K562 (cell line): ENCODE data around the gene OR8B12. TPM values are rescaled to one million over a fixed set of nuclear protein-coding genes. Genes with fewer than 3 reads are reported as not detected.

Experiments
- ATF1 ChIP-seq, 2 experiments: fragments of 450-650 bp in 1 of 2; IDR thresholded peaks; 2 replicates each; pipeline ENCODE4 v1.6.1; 2016; ENCODE audit warnings: missing compliant biosample characterization in 1 of 2, missing genetic modification characterization in 1 of 2
- BRD4 ChIP-seq: fragments of 200-600 bp; sonication (generic); IDR thresholded peaks from 2 replicates; pipeline ENCODE4 v1.6.1; 2017; ENCODE audit warnings: inconsistent platforms
- CREM ChIP-seq: IDR thresholded peaks from 2 replicates; pipeline ENCODE4 v1.6.1; 2014; ENCODE audit warnings: antibody characterized with exemption, low read depth
- FIP1L1 ChIP-seq: fragments of 200-400 bp; formaldehyde crosslinking; IDR thresholded peaks from 2 replicates; pipeline ENCODE4 v1.6.1; 2018; ENCODE audit warnings: mild to moderate bottlenecking, low read depth, low read length; ENCODE audit not compliant: poor library complexity, severe bottlenecking
- IRF9 ChIP-seq: fragments of 450-650 bp; IDR thresholded peaks from 2 replicates; pipeline ENCODE4 v1.6.1; 2016; ENCODE audit warnings: missing biosample characterization, missing genetic modification characterization
- JUND ChIP-seq, 2 experiments: IDR thresholded peaks; 2 replicates in 1 of 2; 3 replicates in 1 of 2; pipeline ENCODE4 v1.6.1; 2011; ENCODE audit warnings: borderline replicate concordance in 2 of 2, low read depth in 2 of 2, low read length in 2 of 2, improper control_type of control experiment in 1 of 2, missing biosample characterization in 1 of 2, missing genetic modification characterization in 1 of 2, missing genetic modification reagents in 1 of 2
- ZBTB40 ChIP-seq, 2 experiments: fragments of 450-650 bp in 1 of 2; sonication (generic) in 1 of 2; formaldehyde crosslinking in 1 of 2; IDR thresholded peaks; 2 replicates each; pipeline versions ENCODE4 v1.7.1 to v1.9.0; 2016 to 2022; ENCODE audit warnings: inconsistent platforms in 1 of 2, mild to moderate bottlenecking in 1 of 2, missing genetic modification reagents in 1 of 2
- ZNF431 ChIP-seq: sonication (generic); formaldehyde crosslinking; IDR thresholded peaks from 2 replicates; pipeline ENCODE4 v1.8.0; 2022; ENCODE audit warnings: mild to moderate bottlenecking, missing genetic modification reagents
- ZNF740 ChIP-seq, 3 experiments: fragments of 200-800 bp in 1 of 3; sonication (Bioruptor generic) in 1 of 3; sonication (generic) in 1 of 3; formaldehyde crosslinking in 1 of 3; IDR thresholded peaks; 2 replicates each; pipeline versions ENCODE4 v1.6.1 to v1.8.0; 2016 to 2022; ENCODE audit warnings: mild to moderate bottlenecking in 2 of 3, missing compliant biosample characterization in 2 of 3, missing genetic modification characterization in 2 of 3, missing genetic modification reagents in 1 of 3
- polyA plus RNA-seq, 8 experiments: library from polyadenylated mRNA; depleted of rRNA in 4 of 8; stranded (reverse) in 5 of 8; unstranded in 3 of 8; fragments of >200 nt; fragmentation: Nextera tagmentation in 2 of 8; fragmentation: Illumina TruSeq in 1 of 8; extraction: Ambion mirVana in 2 of 8; extraction: Trizol in 1 of 8; gene quantifications; 2 replicates each; pipeline versions ENCODE4 v1.2.1 to v1.2.3, GENCODE V29; 2011 to 2014; ENCODE audit warnings: inconsistent platforms in 1 of 8, missing spikeins in 1 of 8
- total RNA-seq, 7 experiments: library from RNA; depleted of rRNA in 6 of 7; stranded (reverse); fragments of >200 nt in 6 of 7; fragmentation: Illumina TruSeq in 2 of 7; extraction: Trizol in 2 of 7; gene quantifications; 2 replicates each; pipeline versions ENCODE4 v1.2.1 to v1.2.3, GENCODE V29; 2011 to 2021; ENCODE audit warnings: low replicate concordance in 1 of 7
- TF ChIP-seq, protein P1 (sequence below): fragments of 450-650 bp; formaldehyde crosslinking; IDR thresholded peaks from 2 replicates; pipeline ENCODE4 v1.4.0; 2022; ENCODE audit warnings: mild to moderate bottlenecking, moderate library complexity
- TF ChIP-seq, protein P2 (sequence below): fragments of 250-450 bp; sonication (Bioruptor Pico); IDR thresholded peaks from 2 replicates; pipeline ENCODE4 v1.4.0; 2020

OR8B12 gene
- total and polyA plus RNA-seq, 9 of the 15 experiments (the other 6 are each of a cell fraction or from before 2014, with no cell fraction given): 0.06 TPM; not detected in 8

GRCh38 chr11:124535552-124536232 is 7.8 kb downstream of the OR8B12 start (continued):
- TF ChIP-seq ZNF740 (CRISPR knock-in tag; IDR thresholded peaks at IDR 0.05): no peak
- TF ChIP-seq ZNF740 (tag; IDR thresholded peaks at IDR 0.05): no peak
- TF ChIP-seq IRF9 (tag): peak; percentile 51; the same call in 1 of the 2 replicates
- peak; percentile 89 for TF ChIP-seq CREM
- TF ChIP-seq ATF1 (CRISPR knock-in tag; IDR thresholded peaks at IDR 0.05): no peak
- TF ChIP-seq ATF1 (tag; IDR thresholded peaks at IDR 0.05): peak; percentile 58
- TF ChIP-seq, protein P1, sequence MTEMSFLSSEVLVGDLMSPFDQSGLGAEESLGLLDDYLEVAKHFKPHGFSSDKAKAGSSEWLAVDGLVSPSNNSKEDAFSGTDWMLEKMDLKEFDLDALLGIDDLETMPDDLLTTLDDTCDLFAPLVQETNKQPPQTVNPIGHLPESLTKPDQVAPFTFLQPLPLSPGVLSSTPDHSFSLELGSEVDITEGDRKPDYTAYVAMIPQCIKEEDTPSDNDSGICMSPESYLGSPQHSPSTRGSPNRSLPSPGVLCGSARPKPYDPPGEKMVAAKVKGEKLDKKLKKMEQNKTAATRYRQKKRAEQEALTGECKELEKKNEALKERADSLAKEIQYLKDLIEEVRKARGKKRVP (CRISPR knock-in tag): peak; percentile 68; the same call in 1 of the 2 replicates
- 0 out of 2 replicates have a peak, but pooled peaks have one; percentile 17 for TF ChIP-seq ZBTB40 (IDR thresholded peaks at IDR 0.05)
- TF ChIP-seq ZBTB40 (CRISPR knock-in tag; IDR thresholded peaks at IDR 0.05): no peak
- TF ChIP-seq JUND (IDR thresholded peaks at IDR 0.05; ENCODE audit: borderline replicate concordance, low read depth, low read length): peak; percentile 81
- TF ChIP-seq JUND (tag; IDR thresholded peaks at IDR 0.05; ENCODE audit: borderline replicate concordance, low read depth, low read length): peak; percentile 70; the same call in 2 of the 3 replicates
- 0 out of 2 replicates have a peak, but pooled peaks have one; percentile 34 for TF ChIP-seq BRD4
- TF ChIP-seq, protein P2, sequence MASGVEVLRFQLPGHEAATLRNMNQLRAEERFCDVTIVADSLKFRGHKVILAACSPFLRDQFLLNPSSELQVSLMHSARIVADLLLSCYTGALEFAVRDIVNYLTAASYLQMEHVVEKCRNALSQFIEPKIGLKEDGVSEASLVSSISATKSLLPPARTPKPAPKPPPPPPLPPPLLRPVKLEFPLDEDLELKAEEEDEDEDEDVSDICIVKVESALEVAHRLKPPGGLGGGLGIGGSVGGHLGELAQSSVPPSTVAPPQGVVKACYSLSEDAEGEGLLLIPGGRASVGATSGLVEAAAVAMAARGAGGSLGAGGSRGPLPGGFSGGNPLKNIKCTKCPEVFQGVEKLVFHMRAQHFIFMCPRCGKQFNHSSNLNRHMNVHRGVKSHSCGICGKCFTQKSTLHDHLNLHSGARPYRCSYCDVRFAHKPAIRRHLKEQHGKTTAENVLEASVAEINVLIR: peak; percentile 36; the same call in 1 of the 2 replicates
- TF ChIP-seq FIP1L1: no peak
- TF ChIP-seq ZNF431 (CRISPR knock-in tag): no peak
- TF ChIP-seq, all 486 proteins: peak for 17
